ENCODE data around the gene ARHGAP10.

The ARHGAP10 gene

DNA sequence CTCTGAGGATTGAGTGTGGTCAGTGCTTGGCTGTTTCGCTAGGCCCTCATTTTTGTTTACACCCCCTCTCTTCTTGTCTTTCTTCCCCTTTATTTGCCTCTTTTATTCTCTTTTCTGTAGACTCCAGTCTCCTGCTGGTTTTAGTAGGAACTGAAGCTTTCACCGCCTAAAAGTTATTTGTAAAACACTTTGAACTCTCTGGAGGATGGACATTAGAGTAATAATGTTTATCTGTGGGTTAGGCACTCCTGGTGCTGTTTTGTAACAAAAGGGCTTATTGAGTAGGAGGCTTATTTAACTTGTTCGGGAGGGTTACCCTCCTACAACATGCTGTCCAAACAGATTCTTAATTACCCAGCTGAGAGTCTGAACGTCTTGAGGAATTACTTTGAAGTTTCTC is 1.6 kb upstream of the ARHGAP10 start:
- DNase-seq (ENCODE audit: low read depth in 2 of 3, low spot score in 1 of 3): no peak

DNA sequence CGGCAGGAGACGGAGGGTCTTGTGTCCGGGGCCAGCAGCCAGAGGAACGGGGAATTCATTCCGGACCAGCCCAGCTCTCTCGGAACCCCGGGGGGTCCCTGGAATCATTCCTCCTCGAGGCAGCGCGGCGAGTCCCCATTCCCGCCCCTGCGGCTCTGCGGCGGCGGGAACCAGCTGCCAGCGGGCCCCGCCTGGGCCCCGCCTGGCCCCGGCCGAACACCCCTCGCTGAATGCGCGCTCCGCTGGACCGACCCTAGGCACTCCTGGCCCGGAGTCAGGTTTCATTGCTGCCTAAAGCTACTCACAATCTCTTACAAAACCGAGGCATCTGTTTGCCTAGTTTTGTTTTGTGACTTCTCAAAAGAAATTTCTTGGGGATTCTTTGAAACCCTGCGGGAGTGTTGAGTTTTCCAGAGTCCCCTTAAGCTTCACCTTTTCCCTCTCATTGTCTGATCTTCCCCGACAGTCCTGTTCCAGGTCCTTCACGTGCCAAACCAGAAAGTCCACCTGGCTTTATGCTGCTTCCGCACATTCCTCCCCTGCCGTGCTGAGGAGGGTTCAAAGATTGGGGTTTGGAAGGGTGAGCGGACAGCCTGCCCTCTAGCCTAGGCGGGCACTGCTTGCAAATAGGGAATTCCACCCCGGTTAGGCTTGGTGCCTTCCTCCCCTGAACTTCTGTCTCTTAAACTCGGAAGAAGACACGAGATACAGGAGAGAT is 789 bp downstream of the ARHGAP10 start:
- peak in 1 of 3 donors; percentile 6 for DNase-seq (ENCODE audit: low read depth in 2 of 3, low spot score in 1 of 3)

DNA sequence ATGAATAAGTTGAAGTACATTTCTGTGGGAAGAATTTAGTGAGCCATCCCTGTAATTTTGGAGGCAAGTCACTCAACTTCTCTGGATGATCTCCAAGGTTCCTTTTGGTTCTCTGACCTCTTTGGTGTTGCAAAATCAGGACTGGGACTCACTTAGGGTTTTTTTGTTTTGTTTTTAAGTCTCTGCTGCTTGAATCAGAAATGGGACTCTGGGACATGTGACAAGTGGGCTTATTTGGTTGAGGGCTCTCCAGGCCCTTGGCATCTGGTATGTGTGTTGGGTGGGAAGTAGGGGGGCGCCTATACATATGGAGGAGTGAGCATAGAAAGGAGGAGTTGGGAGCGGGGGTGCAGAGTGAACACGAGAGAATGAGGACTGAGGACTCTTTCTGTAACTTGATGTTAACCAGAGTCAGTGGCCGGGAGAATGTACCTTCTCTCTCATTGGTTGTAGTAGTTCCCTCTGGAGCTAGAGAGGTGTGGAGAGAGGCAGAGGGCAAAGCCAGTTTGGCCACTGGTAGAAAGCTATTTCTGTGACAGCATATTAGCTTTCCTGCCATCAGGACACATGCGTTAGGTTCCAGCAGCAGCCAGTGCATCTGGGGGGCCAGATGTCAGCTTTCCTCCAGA is 1.9 kb downstream of the ARHGAP10 start:
- no peak for DNase-seq (ENCODE audit: low read depth in 2 of 3, low spot score in 1 of 3)

DNA sequence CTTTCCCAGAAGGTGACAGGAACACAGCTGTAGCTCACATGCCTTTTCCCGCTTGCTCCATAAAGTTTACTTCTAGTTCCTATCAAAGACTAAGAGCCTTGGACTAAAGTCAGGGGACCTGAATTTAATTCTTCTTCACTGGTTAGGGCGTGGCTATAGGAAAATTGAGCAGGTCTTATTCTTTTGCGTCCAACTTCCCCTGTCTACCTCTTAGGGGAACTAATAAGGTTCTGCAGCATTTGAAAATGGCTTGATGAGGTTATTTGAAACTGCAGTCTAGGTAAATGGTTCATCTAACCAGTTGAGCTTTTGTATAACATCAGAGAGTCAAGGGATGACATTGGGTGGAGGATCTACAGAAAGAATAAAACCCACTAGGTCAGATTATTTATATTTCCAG is 2.6 kb downstream of the ARHGAP10 start:
- DNase-seq (ENCODE audit: low read depth in 2 of 3, low spot score in 1 of 3): no peak

DNA sequence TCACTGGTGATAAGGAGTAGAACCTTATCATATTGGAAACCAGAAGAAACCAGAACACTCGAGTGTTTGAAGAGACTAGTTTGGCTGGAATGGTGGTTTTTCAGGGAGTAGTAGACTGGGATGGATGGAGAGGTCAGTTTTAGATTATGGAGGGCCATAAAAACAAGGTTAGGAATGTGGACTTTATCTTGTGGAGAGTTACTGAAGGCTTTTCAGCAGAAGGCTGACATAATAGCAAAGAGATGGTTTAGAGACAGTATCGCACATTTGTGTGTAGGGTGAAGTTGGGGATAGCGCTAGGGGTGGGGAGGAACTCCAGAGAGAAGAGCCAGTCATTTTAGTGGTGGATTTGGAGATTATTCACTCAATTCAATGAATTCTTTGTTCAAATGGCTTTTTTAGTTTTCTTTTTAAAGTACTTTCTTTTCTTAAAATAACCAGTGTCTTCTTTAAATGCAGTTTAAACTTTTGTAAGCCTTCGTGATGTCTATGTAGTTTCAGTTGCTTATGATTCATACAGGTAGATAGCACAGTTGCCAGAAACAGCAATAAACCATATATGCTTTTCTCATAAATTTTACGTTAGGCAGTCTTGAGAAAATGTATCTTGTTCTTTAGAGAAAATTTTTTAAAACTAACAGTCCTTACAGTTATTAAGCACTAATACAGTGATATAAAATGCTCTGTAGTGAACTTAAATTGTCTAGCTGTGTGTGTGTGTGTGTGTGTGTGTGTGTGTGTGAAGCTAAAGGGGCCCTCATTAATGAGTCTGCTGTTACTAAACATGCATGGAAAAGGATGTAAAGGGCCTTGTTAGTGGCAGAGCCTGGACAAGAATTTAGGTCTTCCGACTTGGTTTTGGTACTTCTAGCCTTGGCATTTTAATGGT is 3.8 kb downstream of the ARHGAP10 start:
- DNase-seq (ENCODE audit: low read depth in 2 of 3, low spot score in 1 of 3): no peak

DNA sequence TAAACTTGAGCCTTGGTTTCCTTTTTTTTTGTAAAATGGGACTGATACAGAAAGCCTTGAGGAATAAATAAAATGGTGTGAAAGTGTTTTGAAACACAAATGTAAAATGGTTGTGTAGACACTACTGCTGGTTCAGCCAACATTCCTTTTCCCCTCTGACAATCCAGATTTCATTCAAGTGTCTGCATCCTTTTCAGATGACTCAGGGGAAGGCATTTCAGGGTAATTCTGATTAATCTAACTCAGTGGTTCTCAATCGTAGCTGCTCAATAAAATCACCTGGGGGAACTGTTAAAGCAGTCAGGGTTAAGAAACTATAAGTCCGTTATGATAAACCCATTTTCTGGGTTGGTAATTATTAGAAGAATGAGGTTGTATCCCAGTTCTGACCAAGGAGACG is 4.6 kb downstream of the ARHGAP10 start:
- DNase-seq (ENCODE audit: low read depth in 2 of 3, low spot score in 1 of 3): no peak

DNA sequence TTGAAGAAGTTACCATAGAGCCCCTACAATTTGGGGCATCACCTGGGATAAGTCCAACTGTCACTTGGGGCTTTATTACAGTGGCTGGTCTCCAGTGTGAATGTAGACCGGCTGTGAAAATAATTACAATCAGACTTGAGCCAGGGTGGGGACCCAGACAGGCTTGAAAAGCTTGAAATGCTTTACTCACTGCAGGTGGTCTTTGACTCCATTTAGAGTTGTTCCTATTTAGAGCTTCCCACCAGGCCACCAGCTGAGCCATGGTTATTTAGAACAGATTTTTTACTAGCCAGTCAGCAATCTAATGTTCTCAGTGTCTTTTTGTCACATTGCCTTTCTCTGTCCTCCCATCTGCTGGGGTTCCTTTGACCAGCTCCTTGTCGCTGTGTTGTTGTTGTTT is 5.7 kb downstream of the ARHGAP10 start:
- no peak for DNase-seq (ENCODE audit: low read depth in 2 of 3, low spot score in 1 of 3)

DNA sequence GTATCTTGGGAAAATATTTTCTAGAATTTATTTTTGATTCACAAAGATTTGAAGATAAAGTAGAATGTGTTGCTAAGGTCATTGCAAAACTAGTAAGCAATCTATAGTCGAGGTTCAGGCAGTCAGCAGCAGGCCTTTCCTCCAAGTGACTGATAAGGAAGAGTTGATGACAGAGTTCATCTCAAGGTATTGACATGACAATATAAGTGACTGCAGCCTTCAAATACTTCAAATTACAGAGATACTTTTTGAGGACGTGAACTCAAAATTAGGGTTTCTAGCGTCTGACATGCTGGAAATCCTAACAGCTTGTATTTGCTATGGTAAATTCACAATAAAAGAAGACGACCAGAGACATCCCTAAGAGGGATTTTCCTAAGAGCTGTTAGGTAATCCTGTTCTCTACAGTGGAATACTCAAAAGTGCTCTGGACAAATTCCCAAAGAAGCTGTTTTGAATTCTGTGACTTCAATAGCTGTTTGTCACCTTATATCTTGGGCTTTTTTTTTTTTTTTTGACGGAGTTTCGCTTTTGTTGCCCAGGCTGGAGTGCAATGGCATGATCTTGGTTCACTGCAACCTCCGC is 7.4 kb downstream of the ARHGAP10 start:
- DNase-seq (ENCODE audit: low read depth in 2 of 3, low spot score in 1 of 3): no peak

DNA sequence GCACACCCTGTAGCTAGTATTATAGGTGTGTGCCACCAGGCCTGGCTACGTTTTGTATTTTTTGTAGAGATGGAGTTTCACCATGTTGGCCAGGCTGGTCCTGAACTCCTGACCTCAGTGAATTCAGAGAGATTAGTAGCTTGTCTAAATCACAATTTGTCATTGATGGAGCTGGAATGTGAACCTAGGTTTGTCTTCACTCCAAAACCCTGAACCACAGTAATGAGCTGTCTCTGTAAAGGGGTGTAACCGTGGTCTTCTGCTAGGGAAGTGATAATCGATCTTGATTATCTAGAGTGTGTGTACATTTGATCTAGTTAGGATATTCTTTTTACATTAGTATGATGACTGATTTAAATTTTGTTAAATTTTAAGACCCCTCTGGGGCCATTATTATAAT is 8.3 kb downstream of the ARHGAP10 start:
- no peak for DNase-seq (ENCODE audit: low read depth in 2 of 3, low spot score in 1 of 3)

DNA sequence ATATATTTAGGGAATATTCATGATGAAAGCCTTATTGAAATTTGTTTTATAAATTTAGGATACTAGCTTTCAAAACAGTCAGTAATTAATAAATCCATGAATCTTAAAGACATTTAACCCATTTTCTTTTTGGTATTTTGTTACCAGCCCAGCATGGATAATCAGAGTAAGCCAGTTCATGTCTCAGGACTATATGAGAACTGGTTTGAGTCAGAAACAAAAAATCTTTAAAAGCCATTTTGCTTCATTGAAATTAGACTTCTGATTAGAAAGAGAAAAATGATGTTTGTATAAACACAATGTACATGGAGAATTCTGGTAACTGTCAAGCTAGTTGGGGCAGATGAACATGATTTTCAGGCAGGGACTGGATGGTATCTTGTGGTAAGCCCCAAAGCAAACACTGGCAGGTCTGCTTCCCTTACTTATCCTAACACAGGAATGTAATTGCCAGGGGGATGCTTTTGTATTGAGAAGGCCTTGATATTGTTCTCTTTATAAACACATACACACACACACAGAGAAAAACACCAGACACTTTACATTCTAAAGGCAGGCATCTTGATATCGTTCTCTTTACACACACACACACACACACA is 9.4 kb downstream of the ARHGAP10 start:
- DNase-seq (ENCODE audit: low read depth in 2 of 3, low spot score in 1 of 3): no peak

DNA sequence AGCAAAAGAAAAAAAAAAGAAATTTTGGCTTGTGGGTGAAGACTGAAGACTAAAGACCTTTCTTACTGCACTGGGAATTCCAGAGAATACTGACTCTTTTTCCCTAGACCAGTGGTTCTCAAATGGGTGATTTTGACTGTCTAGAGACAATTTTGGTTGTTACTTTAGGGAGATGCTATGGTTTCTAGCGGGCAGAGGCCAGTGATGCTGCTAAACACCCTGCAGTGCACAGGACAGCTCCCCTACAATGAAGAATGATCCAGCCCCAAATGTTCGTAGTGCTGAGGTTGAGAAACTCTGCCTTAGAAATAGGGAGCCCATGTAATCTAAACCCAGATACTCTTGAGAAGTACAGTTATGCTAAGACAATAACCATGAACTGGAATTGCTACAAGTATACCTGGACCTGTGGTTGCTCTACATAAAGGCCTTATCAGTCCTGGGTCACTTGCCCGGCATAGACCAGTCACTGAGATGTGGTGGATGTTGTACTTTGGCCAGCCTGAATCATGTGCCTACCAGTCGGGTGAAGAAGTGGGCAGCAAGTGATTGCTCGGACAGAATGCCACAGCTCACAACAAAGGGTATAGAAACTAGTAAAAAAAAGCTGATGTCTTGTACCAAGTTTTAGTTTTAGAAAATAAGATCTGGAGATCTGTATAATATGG is 16.0 kb downstream of the ARHGAP10 start:
- DNase-seq (ENCODE audit: low read depth in 2 of 3, low spot score in 1 of 3): no peak

DNA sequence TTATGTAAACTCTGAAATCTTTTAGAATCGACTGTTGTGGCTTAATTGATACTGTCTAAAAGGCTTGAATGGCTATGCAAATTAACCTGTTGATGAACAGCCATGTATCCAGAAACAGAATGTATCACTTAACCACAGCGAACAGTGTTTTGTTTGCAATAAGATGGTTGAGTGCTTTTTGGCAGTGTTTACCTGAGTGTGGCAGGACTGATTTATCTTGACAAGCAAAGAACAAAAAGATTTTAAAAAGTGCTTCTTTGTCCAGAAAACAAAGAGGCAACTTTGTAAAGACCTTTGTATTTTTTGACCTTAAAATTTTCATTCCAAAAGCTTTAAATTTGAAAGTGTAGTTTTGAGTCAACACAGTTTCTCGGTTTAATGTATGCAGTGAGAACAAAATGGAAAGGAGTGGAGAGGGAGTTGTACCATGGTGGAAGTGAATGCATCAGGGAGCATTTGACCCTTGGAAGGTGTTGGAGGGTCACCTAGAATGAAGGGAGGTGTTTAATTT is 18.0 kb downstream of the ARHGAP10 start:
- DNase-seq (ENCODE audit: low read depth in 2 of 3, low spot score in 1 of 3): no peak

DNA sequence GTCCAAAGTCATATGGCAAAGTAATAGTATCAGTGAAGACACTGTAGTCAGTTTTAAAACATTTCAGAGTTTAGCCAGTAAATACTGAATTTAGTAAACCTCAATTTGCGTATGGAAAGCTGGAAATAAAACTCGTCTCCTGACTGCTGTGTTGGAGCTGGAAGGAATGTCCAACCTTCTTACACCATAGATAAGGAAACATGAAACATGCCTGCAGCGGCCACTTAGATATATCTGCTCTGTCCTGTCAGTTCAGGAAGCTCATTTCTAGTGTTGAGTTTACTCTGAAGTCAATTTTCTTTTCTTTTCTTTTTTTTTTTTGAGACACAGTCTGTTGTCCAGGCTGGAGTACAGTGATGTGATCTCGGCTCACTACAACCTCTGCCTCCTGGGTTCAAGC is 21.2 kb downstream of the ARHGAP10 start:
- no peak for DNase-seq (ENCODE audit: low read depth in 2 of 3, low spot score in 1 of 3)

DNA sequence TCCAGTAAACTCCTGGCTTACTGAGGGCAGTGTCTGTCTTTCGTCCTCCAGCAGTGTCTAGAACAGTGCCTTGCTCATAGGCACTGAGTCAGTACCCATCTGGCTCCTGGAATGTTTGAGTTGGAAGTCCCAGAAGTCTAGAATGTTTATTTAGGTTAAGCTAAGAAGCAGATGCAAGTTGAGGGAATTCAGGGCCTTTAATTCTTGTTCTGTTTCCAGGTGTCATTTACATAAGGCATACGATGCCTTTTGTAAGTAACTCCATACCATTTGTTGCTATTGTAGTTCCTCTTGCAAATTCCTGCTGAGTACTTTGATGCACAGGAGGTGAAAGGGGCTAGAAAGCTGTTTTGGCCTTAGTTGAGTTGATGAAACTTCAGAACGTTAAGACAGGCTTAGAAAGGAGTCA is 22.2 kb downstream of the ARHGAP10 start:
- no peak for DNase-seq (ENCODE audit: low read depth in 2 of 3, low spot score in 1 of 3)

DNA sequence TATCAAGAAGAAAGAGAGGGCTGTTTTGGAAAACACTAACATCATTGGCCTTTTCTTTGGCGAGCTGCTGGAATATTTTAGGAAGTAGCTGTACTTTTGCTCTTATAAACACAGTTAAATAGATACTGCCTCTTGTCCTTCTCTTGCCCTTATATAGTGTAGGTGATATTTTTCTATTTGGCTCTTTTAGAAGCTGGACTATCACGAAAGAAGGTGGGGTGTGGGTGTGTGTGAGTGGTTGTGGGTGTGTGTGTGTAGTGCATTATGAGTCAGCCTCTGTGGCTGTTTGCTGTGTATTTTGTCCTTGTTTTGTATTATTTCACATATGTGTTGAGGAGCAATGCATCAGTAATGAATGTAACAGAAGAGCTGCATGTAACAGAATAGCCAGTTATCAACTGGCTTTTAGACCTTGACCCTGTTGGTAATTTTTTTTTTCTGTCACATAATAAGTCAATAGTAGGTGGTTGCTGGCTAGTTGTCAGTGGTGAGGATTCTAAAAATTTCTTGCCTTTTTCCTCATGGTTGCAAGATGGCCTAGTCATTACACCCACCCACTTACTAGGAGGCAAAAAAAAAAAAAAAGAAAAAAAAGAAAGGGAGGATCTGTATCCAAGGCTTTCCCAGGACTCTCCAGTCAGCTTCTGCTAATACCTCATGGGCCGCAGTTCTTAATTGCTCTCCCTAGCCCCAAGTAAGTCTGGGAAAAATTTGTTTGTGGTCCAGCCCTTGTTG is 23.8 kb downstream of the ARHGAP10 start:
- no peak for DNase-seq (ENCODE audit: low read depth in 2 of 3, low spot score in 1 of 3)

DNA sequence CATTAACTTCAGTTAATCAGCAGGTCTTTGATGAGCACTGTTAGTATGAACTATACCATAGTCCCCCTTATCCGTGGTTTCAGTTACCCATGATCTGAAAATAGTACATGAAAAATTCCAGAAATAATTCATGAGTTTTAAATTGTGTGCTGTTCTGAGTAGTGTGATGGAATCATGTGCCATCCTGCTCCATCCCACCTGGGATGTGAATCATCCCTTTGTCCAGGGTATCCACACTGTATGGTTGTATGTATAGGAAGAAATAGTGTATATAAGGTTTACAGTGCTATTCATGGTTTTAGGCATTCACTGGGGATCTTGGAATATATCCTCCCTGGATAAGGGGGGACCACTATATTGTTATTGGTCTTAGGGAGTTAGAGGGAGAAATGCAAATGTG is 24.5 kb downstream of the ARHGAP10 start:
- no peak for DNase-seq (ENCODE audit: low read depth in 2 of 3, low spot score in 1 of 3)

DNA sequence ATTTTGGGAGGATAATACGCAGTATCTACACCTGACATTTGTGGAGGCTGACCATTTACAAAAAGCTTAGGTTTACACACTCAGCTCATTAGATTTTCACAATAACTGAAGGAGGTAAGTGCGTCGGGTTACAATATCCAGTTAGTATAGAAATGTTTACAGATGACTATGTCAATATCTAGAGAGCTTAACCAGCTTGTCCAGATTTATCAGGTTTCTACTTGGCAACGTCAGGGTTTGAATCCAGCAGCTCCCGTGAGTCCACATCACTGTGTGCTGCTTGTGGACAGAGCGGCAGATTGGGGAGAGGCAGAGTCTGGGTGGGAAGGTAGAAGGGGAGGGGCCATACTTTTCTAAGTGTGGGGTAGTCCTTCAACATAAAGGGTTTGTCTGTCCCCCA is 28.3 kb downstream of the ARHGAP10 start:
- DNase-seq (ENCODE audit: low read depth in 2 of 3, low spot score in 1 of 3): no peak

DNA sequence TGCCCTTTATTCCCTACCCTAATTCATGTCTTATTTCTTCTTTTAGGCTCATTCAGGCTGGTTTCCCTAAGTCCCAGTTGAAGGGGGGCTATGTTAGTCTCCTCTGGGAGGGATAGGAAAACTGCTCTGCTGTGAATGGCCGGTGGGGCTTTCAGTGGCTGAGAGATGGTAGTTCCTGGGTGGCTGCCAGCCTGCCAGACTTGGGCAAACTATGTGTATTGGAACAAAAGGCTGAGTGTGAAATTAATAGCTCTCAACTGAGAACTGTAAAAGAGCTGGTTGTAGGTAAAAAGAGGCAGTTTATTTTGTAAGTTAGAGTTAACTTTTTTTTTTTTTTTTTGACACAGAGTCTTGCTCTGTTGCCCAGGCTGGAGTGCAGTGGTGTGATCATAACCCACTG is 28.8 kb downstream of the ARHGAP10 start:
- no peak for DNase-seq (ENCODE audit: low read depth in 2 of 3, low spot score in 1 of 3)

DNA sequence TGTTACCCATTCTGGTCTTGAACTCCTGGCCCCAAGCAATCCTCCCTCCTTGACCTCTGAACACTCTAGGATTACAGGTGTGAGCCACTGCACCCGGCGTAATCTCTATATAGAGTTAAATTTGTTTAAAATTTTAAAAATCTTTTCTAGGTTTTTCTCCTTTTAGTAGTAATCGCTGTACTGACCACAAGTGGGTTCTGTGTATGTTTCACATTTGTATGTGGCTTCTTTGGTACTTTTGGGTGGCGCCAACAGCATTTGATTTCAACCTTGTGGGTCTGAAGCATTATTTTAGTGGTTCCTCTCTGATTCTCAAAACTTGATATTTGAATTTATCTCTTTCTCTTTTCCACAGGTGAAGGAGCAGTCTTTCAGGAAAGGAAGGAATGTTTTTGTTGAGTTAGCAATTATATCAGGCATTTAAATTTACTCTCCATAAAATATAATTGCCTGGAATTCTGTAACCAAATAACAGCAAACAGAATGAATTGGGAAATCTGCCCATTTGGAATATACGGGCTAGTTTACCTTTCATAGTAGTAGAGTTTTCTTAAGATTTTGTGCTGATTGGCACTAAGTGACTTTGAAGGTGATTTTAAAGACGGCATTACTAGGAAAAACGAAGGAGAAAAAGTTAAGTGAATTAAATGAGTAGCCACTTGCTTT is 29.5 kb downstream of the ARHGAP10 start:
- no peak for DNase-seq (ENCODE audit: low read depth in 2 of 3, low spot score in 1 of 3)

All from stimulated activated CD4-positive, alpha-beta T cell treated with anti-CD3 and anti-CD28 coated beads, Interleukin-12 subunit alpha, Interleukin-12 subunit beta, amount 100 ng/mL, for 48 hours (primary cell).